Esophagus muscularis mucosa (tissue), 4 donors: Measurements from ENCODE around the gene KCNK17. TPM values are rescaled to one million over a fixed set of nuclear protein-coding genes. Genes with fewer than 3 reads are reported as not detected.

Experiments
- DNase-seq: peaks from one replicate; pipeline ENCODE4 v3.0.0-alpha.2; 2017; ENCODE audit errors: extremely low spot score
- H3K27ac ChIP-seq, 4 donors: fragments of 200-600 bp; sonication (generic); replicated peaks in 1 of 4; 1 replicate in 3 of 4; 2 replicates in 1 of 4; pipeline ENCODE4 v1.5.1; 2016 to 2019; ENCODE audit warnings: mild to moderate bottlenecking in 1 of 4
- H3K27me3 ChIP-seq, 4 donors: fragments of 200-600 bp; sonication (generic); one replicate each; pipeline versions ENCODE4 v1.5.1 to v1.6.0; 2016 to 2019
- H3K36me3 ChIP-seq, 4 donors: fragments of 200-600 bp; sonication (generic); one replicate each; pipeline ENCODE4 v1.5.1; 2016 to 2019
- H3K4me1 ChIP-seq, 4 donors: fragments of 200-600 bp; sonication (generic); one replicate each; pipeline ENCODE4 v1.5.1; 2016 to 2019
- H3K4me3 ChIP-seq, 4 donors: fragments of 200-600 bp; sonication (generic); 1 replicate in 2 of 4; 2 replicates in 2 of 4; pipeline ENCODE4 v1.5.1; 2016 to 2019; ENCODE audit warnings: mild to moderate bottlenecking in 4 of 4, moderate library complexity in 1 of 4
- H3K9me3 ChIP-seq, 4 donors: fragments of 200-600 bp; sonication (generic); 1 replicate in 3 of 4; 2 replicates in 1 of 4; pipeline ENCODE4 v1.5.1; 2016 to 2019
- EP300 ChIP-seq: sonication (generic); formaldehyde crosslinking; IDR thresholded peaks from one replicate; pipeline ENCODE4 v1.6.1; 2017; ENCODE audit warnings: antibody characterized with exemption
- POLR2A ChIP-seq: fragments of 450-650 bp; IDR thresholded peaks from one replicate; pipeline ENCODE4 v1.6.1; 2017; ENCODE audit warnings: antibody characterized with exemption, moderate library complexity, mild to moderate bottlenecking, low read depth
- POLR2AphosphoS5 ChIP-seq, 2 donors: sonication (generic); formaldehyde crosslinking; IDR thresholded peaks; one replicate each; pipeline ENCODE4 v1.6.1; 2017; ENCODE audit warnings: antibody characterized with exemption in 2 of 2
- WGBS: methylation state at CpG from one replicate; pipeline ENCODE4 v1.1.5; 2018; 5-methylcytosine and 5-hydroxymethylcytosine counted together
- intact Hi-C: fragments of 100-400 bp; cut with DNase I; formaldehyde crosslinking; loops from one replicate; pipeline ENCODE4 v1.15.1; 2023
- total RNA-seq, 4 donors: library from RNA; depleted of rRNA; stranded (reverse); fragments of >200 nt; gene quantifications; one replicate each; pipeline versions ENCODE4 v1.1.0 to v1.2.1, GENCODE V29; 2016
- TF ChIP-seq, protein P1 (sequence below), 3 experiments: fragments of 200-600 bp in 2 of 3; fragments of 450-650 bp in 1 of 3; sonication (generic) in 2 of 3; IDR thresholded peaks; one replicate each; pipeline ENCODE4 v1.5.1; 2017 to 2019; ENCODE audit warnings: antibody characterized with exemption in 3 of 3, mild to moderate bottlenecking in 2 of 3, moderate library complexity in 1 of 3

KCNK17 gene
- total RNA-seq, 4 donors from 2014 or later = 0.17 TPM; not detected in 3

DNA sequence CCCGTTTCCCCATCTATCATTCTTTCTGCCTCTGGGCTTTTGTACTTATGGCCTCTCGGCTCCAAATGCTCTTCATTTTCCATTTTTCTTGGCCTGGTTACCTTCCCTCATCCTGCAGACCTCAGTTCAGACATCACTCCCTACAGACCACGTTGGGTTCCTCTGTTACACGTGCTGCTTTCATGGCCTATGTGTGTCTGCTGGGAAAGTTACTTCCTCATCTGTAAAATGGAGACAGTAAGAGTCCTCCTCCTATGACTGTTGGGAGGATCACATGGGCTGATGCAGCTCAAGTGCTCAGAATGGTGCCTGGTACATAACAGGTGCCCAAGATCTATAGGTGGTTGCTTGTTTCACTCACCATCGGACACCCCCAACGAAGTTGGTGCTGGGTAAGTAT, 13.5 kb downstream of the KCNK17 start:
- TF ChIP-seq, protein P1, sequence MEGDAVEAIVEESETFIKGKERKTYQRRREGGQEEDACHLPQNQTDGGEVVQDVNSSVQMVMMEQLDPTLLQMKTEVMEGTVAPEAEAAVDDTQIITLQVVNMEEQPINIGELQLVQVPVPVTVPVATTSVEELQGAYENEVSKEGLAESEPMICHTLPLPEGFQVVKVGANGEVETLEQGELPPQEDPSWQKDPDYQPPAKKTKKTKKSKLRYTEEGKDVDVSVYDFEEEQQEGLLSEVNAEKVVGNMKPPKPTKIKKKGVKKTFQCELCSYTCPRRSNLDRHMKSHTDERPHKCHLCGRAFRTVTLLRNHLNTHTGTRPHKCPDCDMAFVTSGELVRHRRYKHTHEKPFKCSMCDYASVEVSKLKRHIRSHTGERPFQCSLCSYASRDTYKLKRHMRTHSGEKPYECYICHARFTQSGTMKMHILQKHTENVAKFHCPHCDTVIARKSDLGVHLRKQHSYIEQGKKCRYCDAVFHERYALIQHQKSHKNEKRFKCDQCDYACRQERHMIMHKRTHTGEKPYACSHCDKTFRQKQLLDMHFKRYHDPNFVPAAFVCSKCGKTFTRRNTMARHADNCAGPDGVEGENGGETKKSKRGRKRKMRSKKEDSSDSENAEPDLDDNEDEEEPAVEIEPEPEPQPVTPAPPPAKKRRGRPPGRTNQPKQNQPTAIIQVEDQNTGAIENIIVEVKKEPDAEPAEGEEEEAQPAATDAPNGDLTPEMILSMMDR (IDR thresholded peaks at IDR 0.05) = no peak
- TF ChIP-seq EP300 = no peak
- no peak for TF ChIP-seq POLR2A
- no peak for TF ChIP-seq POLR2AphosphoS5 (IDR thresholded peaks at IDR 0.05)
- peaks cover 0 to 30% (median 0%) of the 10 kb centered on the region in 4 donors for H3K27me3 ChIP-seq
- H3K4me1 ChIP-seq = peaks cover 6 to 19% (median 12%) of the 10 kb centered on the region in 4 donors
- WGBS = 87% methylated on average over 6 of the region's 6 CpGs
- intact Hi-C loops = loop anchor here (5.0 kb wide), 2 partner anchors 133 to 213 kb away; no protein-coding TSS in a partner anchor
- no peak overlapping the region for H3K4me3 ChIP-seq
- H3K36me3 ChIP-seq = no peaks in the 10 kb centered on the region
- H3K27ac ChIP-seq = no peak overlapping the region
- H3K9me3 ChIP-seq = no peaks in the 10 kb centered on the region
- DNase-seq = no peak

DNA sequence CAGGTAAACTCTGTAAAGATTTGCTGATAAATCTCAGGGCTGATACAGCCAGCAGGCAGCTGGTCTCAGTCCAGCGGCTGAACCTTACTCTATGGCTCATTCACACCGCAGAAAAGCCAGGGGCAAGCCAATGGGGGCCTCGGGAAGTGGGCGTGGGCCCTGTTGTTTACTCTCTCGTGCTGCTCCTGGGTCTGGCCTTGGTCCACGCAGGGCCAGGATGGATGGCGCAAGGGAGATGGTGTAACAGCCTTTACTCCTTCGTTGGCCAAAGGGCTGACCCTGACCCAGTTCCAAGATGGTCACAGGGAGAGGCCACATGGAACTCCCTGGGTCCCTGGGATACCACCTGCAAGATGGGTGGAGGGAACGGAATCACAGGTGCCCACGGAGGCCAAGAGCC, 16.2 kb downstream of the KCNK17 start:
- Histone ChIP-seq H3K27me3 (peaks cover 0 to 37% (median 0%) of the 10 kb centered on the region in 4 donors), H3K4me1 (peaks cover 5 to 18% (median 10%) of the 10 kb centered on the region in 4 donors), H3K4me3 (no peak overlapping the region), H3K9me3 (no peaks in the 10 kb centered on the region), H3K27ac (no peak overlapping the region), H3K36me3 (no peaks in the 10 kb centered on the region)
- 78% methylated on average over 9 of the region's 10 CpGs for WGBS
- TF ChIP-seq POLR2AphosphoS5 (IDR thresholded peaks at IDR 0.05) (no peak), EP300 (no peak), POLR2A (no peak)
- TF ChIP-seq, protein P1 (IDR thresholded peaks at IDR 0.05) = no peak
- intact Hi-C loops = no loop called here
- no peak for DNase-seq

DNA sequence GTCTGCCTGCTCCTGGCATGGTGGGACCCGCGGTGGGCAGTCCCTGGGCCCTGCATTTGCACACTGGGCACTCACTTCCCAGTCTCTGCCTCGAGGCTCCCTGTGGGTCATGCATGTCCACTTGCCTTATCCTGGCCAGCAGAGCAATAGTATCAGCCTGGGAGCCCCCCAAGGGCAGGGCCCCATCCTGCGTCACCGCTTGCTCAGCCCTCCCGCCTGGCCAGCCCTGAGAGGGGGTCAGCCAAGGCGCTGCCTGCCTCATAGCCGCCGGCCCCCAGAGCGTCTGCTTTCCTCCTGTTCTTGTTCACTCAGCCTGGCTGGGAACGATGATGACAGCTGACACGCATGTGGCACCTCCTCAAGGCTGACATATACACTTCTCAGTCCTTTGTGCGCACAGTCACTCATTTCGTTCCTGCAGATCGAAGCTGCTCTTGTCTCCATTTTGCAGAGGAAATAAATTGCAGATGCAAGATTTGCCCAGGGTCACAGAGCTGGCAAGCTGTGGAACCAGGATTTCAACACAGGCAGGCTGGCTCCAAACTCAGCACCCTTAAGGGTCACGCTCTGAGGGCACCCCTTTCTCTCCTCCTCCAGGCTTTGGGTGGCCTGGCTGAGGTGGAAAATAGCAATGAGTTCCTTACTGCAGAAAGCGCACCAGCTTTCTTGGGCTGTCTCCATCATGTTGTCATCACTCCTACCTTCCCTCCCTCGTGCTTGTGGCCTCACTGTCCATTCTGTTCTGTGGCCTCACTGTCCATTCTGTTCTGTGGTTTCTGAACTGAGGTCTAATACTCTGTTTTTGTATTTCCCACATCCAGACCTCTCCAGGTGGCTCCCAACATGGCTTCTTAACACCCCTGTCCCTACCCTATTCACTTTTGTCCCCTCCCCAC, 17.2 kb downstream of the KCNK17 start:
- Histone ChIP-seq H3K27ac (peak overlapping the region in 3 of 4 donors; percentile 17 to 26 (median 21)), H3K4me1 (peaks cover 4 to 15% (median 7%) of the 10 kb centered on the region in 4 donors), H3K36me3 (no peaks in the 10 kb centered on the region), H3K27me3 (peaks cover 0 to 32% (median 0%) of the 10 kb centered on the region in 4 donors), H3K4me3 (no peak overlapping the region), H3K9me3 (no peaks in the 10 kb centered on the region)
- TF ChIP-seq POLR2AphosphoS5 (IDR thresholded peaks at IDR 0.05) = peak in 1 of 2 donors; percentile 12
- TF ChIP-seq, protein P1 (IDR thresholded peaks at IDR 0.05) = no peak
- intact Hi-C loops = no loop called here
- 65% methylated on average over 17 of the region's 18 CpGs for WGBS
- no peak for DNase-seq

DNA sequence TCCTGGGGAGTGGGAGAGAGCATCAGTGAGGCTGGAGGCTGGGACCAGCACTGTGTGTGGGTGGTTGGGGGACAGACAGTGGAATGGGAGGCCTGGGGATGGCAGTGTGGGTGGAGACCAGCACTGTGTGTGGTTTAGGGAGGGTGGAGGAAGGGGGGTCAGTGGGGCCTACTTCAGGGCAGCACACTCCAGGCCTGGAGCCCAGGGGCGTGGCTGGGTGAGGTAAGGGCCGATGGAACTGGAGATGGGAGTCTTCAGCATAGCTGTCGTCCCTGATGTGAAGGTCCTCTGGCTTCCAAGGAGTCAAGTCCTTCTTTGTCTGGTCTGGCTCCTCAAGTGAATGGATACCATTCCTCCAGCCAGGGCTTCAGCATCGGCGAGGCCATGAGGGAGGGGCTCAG, 18.6 kb downstream of the KCNK17 start:
- Histone ChIP-seq H3K27me3 (peaks cover 0 to 23% (median 0%) of the 10 kb centered on the region in 4 donors), H3K27ac (peak overlapping the region in 1 of 4 donors; percentile 19), H3K4me1 (peaks cover 4 to 15% (median 7%) of the 10 kb centered on the region in 4 donors), H3K9me3 (no peaks in the 10 kb centered on the region), H3K4me3 (no peak overlapping the region), H3K36me3 (no peaks in the 10 kb centered on the region)
- no peak for DNase-seq
- TF ChIP-seq, protein P1 (IDR thresholded peaks at IDR 0.05) = no peak
- TF ChIP-seq EP300 = no peak
- no peak for TF ChIP-seq POLR2A
- TF ChIP-seq POLR2AphosphoS5 (IDR thresholded peaks at IDR 0.05) = no peak
- WGBS = 46% methylated on average over 5 of the region's 5 CpGs
- intact Hi-C loops = no loop called here
